Renal cortical epithelial cell (primary cell): ENCODE measurements around the gene KLK15. TPM values are rescaled to one million over a fixed set of nuclear protein-coding genes. Genes with fewer than 3 reads are reported as not detected.

Experiments used
- total RNA-seq: library from RNA; depleted of rRNA; stranded (reverse); fragments of >200 nt; gene quantifications from 2 replicates; pipeline ENCODE4 v1.2.3, GENCODE V29; 2014

Gene KLK15
- total RNA-seq, 1 donor from 2014 or later = not detected

Other genes starting within 250 kb of the KLK15 start
- gene SYT3, start 193.7 kb downstream of the KLK15 start, total RNA-seq = 0.40 TPM in 1 of 2 replicates, not detected in the other
- 0.40 TPM in 1 of 2 replicates, not detected in the other for gene C19orf81, start 184.1 kb downstream of the KLK15 start, total RNA-seq
- gene SHANK1, start 113.8 kb downstream of the KLK15 start, total RNA-seq = 0.17 and 0.65 TPM in 2 replicates
- 0.15 and 0.52 TPM in 2 replicates for gene CLEC11A, start 110.2 kb downstream of the KLK15 start, total RNA-seq
- gene GPR32, start 63.1 kb downstream of the KLK15 start, total RNA-seq = not detected in 2 replicates
- not detected in 2 replicates for gene ACP4, start 43.2 kb downstream of the KLK15 start, total RNA-seq
- not detected in 2 replicates for gene KLK1, start 9.8 kb downstream of the KLK15 start, total RNA-seq
- not detected in 2 replicates for gene KLK3, start 21.3 kb upstream of the KLK15 start, total RNA-seq
- not detected in 2 replicates for gene KLK2, start 39.9 kb upstream of the KLK15 start, total RNA-seq
- not detected in 2 replicates for gene KLK4, start 77.8 kb upstream of the KLK15 start, total RNA-seq
- 1.3 and 20.7 TPM in 2 replicates for gene KLK5, start 119.5 kb upstream of the KLK15 start, total RNA-seq
- gene KLK6, start 136.0 kb upstream of the KLK15 start, total RNA-seq = 1.0 and 16.8 TPM in 2 replicates
- 0.30 and 10.8 TPM in 2 replicates for gene KLK7, start 150.3 kb upstream of the KLK15 start, total RNA-seq
- gene KLK8, start 168.0 kb upstream of the KLK15 start, total RNA-seq = 5.4 TPM in 1 of 2 replicates, not detected in the other
- gene KLK10, start 186.1 kb upstream of the KLK15 start, total RNA-seq = 0.60 and 17.4 TPM in 2 replicates
- gene KLK11, start 193.0 kb upstream of the KLK15 start, total RNA-seq = not detected in 2 replicates
- not detected in 2 replicates for gene KLK12, start 201.4 kb upstream of the KLK15 start, total RNA-seq
- gene KLK13, start 231.5 kb upstream of the KLK15 start, total RNA-seq = not detected in 2 replicates
- gene KLK14, start 249.3 kb upstream of the KLK15 start, total RNA-seq = not detected in 2 replicates